ENCODE data around the gene PNMA6A. TPM values are rescaled to one million over a fixed set of nuclear protein-coding genes. Genes with fewer than 3 reads are reported as not detected.

The PNMA6A gene
- total and polyA plus RNA-seq, 12 donors: 0.51 to 4.5 (median 1.9) TPM

Other genes with a start within 250 kb of the PNMA6A start
- 10 to 100 TPM; 22.9 to 33.5 (median 25.0) TPM for gene CETN2, start 241.7 kb upstream of the PNMA6A start, total RNA-seq
- gene CETN2, start 241.7 kb upstream of the PNMA6A start, polyA plus RNA-seq: 10 to 100 TPM; 25.5 to 35.7 TPM
- 10 to 100 TPM; 12.4 to 32.2 (median 16.1) TPM for gene NSDHL, start 241.4 kb upstream of the PNMA6A start, total RNA-seq
- gene NSDHL, start 241.4 kb upstream of the PNMA6A start, polyA plus RNA-seq: 10 to 100 TPM in 1 of 2 donors, 1 to 10 TPM in 1; 8.6 to 41.4 TPM
- 1 to 10 TPM; 1.2 to 4.5 (median 1.5) TPM for gene ZNF185, start 174.4 kb upstream of the PNMA6A start, total RNA-seq
- gene ZNF185, start 174.4 kb upstream of the PNMA6A start, polyA plus RNA-seq: under 1 TPM; 0.51 to 0.62 TPM
- gene PNMA5, start 78.3 kb upstream of the PNMA6A start, total RNA-seq: not detected
- not detected for gene PNMA5, start 78.3 kb upstream of the PNMA6A start, polyA plus RNA-seq
- gene PNMA3, start 16.0 kb upstream of the PNMA6A start, total RNA-seq: 1 to 10 TPM in 8 of 10 donors, under 1 TPM in 2; 0.49 to 4.5 (median 2.1) TPM
- gene PNMA3, start 16.0 kb upstream of the PNMA6A start, polyA plus RNA-seq: 1 to 10 TPM in 1 of 2 donors, under 1 TPM in 1; 0.04 to 4.5 TPM
- not detected for gene MAGEA1, start 106.8 kb downstream of the PNMA6A start, total RNA-seq
- gene MAGEA1, start 106.8 kb downstream of the PNMA6A start, polyA plus RNA-seq: not detected
- not detected for gene PNMA6F, start 249.3 kb downstream of the PNMA6A start, total RNA-seq
- not detected for gene PNMA6F, start 249.3 kb downstream of the PNMA6A start, polyA plus RNA-seq

All from heart right ventricle (tissue), 12 donors.